Cardiac septum (tissue), 1 donor: ENCODE results near the gene TPCN2. TPM values are rescaled to one million over a fixed set of nuclear protein-coding genes. Genes with fewer than 3 reads are reported as not detected.
"Not testable (repeated sequence)": the region's sequence is repeated elsewhere in the genome, so short reads cannot be mapped to it uniquely, and the experiment has no call there.

Experiments
- DNase-seq: peaks from one replicate; pipeline ENCODE4 v3.0.0-alpha.2; 2020; ENCODE audit warnings: low spot score
- intact Hi-C: fragments of 100-400 bp; cut with DNase I; formaldehyde crosslinking; loops from one replicate; pipeline ENCODE4 v1.14.0; 2022
- total RNA-seq: library from RNA; stranded (reverse); fragmentation: NEBNext Ultra II Directional; extraction: Animal tissue kit (Norgen Biotek cat#: 25700); gene quantifications from one replicate; pipeline ENCODE4 v1.2.1, GENCODE V29; 2021
- donor health status: DM: no; HTN: no; CAD: no.

The TPCN2 gene
- total RNA-seq, 1 donor from 2014 or later: 12.5 TPM

DNA sequence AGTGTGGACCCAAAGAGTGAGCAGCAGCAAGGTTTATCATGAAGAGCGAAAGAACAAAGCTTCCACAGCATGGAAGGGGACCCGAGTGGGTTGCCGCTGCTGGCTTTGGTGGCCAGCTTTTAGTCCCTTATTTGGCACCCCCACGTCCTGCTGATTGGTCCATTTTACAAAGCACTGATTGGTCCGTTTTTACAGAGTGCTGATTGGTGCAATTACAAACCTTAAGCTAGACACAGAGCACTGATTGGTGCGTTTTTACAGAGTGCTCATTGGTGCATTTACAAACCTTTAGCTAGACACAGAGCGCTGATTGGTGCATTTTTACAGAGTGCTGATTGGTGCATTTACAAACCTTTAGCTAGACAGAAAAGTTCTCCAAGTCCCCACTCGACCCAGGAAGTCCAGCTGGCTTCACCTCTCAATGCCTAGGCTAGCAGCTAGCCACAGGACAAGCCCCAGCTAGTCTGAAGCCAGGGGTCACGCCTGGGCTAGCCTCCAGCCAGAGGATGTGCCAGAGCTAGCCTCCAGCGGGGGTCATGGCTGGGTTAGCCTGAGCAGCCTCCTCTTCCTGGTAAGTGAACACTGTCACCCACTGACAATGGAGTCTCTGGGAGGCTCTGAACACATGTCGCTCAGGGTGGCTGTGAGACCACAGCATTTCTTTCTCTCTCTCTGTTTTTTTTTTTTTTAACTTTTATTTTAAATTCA is 100.8 kb downstream of the TPCN2 start:
- intact Hi-C loops, DNase-seq: not testable (repeated sequence)

GRCh38 chr11:69150175-69150574 is 101.4 kb downstream of the TPCN2 start:
- intact Hi-C loops: no loop called here
- no peak for DNase-seq

DNA sequence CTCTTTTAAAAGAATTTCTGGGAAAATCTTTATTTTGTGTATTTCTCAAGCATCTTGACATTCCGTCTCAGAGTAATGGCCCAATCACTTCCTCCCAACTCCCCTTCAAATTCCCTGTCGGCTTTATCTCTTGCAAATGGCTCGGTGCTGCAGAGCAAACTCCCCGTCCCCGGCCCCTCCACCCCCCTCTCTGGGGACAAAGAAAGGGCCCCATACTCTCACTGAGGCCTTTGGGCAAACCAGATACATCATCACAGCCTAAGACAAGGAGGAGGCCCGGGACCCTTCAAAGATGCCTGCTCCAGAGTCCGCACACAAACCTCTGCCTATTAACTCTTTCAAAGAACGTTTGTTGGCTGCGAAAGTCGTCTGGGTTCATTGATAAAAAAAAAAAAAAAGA is 103.1 kb downstream of the TPCN2 start:
- DNase-seq: no peak
- intact Hi-C loops: no loop called here

DNA sequence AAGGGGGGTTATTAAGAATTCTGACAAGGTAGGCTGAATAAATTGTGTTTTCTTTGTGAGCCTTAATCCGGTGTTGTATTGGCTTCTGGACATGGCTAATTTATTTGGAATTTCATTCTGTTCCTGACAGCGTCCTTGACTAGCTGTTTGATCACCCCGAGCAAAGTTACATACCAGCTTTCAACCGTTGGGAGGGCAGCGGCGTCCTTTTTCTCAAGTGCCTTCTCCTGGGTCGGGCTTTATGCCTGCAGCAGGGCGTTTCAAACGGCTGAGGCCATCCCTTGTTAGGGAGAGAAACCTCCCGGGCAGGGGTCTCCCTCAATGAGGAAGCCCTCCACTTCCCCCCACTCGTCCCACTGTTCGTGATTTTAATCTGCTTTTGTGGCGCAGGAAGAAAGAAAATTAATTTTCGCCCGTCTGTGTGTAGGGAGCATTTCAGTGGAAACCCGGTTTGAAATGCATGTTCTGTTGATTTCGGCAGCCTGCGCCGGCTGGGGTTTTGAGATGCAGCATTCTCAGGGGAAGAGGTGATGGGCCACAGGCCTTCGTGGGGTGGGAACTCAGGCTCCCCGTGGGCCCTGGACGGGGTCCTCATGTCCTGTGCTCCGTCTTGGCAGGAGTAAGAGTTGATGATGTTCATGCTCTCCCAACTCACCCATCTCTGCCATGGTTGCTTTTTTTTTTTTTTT is 104.1 kb downstream of the TPCN2 start:
- no peak for DNase-seq
- intact Hi-C loops: no loop called here

- intact Hi-C loops: no loop called here
- DNase-seq: no peak
Observed at GRCh38 chr11:69153661-69154060, 104.9 kb downstream of the TPCN2 start.

- no peak for DNase-seq
- intact Hi-C loops: no loop called here
Observed at GRCh38 chr11:69154211-69154913, 105.6 kb downstream of the TPCN2 start.

- DNase-seq: no peak
- intact Hi-C loops: loop anchor here (5.0 kb wide), 1 partner anchor 487 kb away; the partner anchor contains the start of gene CCND1
Observed at GRCh38 chr11:69154938-69155301, 106.2 kb downstream of the TPCN2 start.

DNA sequence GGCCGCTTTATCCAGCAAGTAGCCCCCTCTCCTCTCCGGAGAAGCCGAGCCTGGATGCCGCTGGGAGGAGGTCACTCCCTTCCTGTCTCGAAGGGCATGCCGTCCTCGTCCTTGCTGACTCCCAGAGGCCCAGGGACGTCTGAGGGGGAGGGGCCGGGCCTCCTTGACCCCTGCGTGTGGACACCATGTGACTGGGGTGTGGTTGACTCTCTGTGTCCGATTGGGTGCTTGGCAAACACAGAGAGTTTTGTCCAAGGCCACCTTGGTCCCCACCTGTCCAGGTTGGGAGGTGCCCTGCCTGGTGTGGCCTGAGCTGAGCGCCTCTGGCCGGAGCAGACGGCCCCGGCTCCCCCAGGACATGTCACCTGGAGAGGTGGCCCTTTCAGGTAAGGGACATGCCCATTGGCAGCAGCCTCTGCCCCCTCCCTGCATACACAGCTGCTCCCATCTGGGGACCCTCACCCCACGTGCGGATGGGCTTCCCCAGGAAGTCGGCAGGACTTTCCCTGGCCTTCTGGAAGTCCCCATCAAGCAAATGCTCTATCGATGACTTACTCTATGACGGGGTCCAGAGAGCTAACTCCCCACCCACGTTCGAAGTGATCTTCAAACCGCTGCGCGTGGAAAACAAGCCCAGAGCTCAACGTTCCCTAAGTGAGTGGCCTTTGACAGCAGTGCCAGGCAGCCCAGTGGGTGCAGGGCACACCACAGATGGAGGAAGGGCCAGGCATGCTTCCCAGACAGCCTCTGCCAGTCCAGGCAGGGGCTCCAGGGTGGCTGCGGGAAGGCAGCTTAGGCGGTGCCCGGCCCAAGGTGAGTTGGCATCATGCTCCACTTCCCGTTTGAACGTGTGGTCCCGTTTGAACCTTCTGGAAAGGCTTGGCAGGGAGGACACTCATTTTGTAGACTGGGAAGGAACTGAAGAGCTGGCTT is 106.8 kb downstream of the TPCN2 start, which contains the start of gene SMIM38:
TSS of gene SMIM38 (plus strand) at position 634 of the 933 bp plus-strand sequence. CDS start 1,912 bp downstream, outside the sequence.
- DNase-seq: no peak
- intact Hi-C loops: loop anchor here (5.0 kb wide), 1 partner anchor 487 kb away; the partner anchor contains the start of gene CCND1

DNA sequence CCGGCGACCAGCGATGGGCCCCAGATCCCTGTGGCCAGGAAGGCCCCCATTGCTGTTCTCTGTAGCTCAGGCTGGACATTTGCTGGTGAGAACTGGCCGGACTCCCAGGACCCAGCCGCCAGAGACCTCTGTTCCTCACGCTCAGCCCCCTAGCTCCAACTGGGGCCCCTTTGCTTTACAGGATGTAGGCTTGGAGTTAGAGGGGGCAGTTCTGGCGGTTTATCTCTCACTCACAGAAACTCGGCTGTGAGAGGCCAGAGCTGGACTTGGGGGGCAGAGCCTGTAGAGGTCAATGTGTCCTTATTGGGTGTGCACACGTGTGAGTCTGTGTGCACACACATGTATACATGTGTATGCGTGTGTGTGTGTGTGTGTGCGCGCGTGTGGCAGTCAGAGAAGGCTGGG is 107.5 kb downstream of the TPCN2 start:
- intact Hi-C loops: loop anchor here (5.0 kb wide), 1 partner anchor 486 kb away; the partner anchor contains the start of gene CCND1
- DNase-seq: no peak

DNA sequence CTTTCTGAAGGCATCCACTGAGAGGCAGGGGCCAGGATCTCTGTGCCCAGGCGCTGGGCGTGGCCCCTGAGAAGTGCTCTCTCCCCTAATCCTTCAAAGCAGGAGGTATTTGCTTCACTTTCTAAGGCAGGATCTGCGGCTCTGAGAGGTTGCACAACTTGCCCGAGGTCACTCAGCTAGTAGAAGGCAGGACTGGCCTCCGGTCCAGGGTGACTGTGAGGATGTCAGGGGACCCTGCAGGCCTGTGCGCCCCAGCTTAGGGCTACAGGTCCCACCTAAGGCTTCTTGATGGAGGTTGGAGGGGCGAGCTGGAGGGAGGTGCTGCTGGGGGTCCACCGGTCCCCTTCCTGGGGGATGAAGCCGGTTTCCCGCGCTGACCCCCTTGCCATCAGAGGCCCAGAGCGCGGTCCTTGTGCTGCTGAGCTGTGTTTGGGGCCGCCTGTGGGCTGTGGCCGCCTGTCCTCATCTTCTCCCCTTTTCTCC is 108.0 kb downstream of the TPCN2 start:
- intact Hi-C loops: loop anchor here (5.0 kb wide), 1 partner anchor 486 kb away; the partner anchor contains the start of gene CCND1
- no peak for DNase-seq

DNA sequence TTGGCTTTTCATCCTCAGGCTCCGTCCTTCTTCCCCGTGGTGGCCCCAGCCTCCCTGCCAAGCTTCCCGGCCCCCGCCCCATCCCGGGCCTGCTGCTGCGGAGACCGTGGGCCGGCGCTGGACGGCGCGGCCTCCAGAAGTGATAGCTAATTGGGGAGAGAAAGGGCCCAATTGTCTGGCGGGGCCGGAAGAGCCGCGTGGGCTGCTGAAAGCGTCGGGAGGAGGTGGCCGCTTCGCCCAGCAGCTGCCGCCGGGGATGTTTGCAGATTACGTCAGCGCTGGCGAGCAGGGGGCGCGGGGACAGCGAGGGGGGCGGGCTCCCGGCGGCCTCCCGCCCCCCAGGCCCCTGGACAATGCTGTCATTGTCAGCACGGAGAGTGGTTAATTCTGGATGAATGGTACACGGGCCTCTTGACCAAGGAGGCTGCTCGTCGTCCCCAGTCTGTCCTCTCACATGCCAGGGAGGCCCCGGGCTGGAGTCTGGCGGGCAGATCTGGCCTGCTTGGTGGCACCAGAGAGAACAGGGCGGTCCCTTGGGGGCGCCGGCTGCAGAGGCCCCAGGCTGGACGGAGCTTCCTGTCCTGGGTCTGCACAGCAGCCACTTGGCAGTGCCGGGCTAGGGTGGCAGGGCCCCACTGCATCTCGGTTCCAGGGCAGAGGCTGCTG is 108.6 kb downstream of the TPCN2 start:
- no peak for DNase-seq
- intact Hi-C loops: loop anchor here (5.0 kb wide), 1 partner anchor 485 kb away; the partner anchor contains the start of gene CCND1

GRCh38 chr11:69157822-69158231 is 109.1 kb downstream of the TPCN2 start:
- intact Hi-C loops: loop anchor here (1.0 to 5.0 kb wide), 2 partner anchors 19 to 484 kb away; partner anchors contain the start of gene CCND1
- DNase-seq: no peak

GRCh38 chr11:69158301-69159149 is 109.8 kb downstream of the TPCN2 start:
- intact Hi-C loops: loop anchor here (1.0 to 5.0 kb wide), 2 partner anchors 19 to 484 kb away; partner anchors contain the start of gene CCND1
- DNase-seq: no peak

DNA sequence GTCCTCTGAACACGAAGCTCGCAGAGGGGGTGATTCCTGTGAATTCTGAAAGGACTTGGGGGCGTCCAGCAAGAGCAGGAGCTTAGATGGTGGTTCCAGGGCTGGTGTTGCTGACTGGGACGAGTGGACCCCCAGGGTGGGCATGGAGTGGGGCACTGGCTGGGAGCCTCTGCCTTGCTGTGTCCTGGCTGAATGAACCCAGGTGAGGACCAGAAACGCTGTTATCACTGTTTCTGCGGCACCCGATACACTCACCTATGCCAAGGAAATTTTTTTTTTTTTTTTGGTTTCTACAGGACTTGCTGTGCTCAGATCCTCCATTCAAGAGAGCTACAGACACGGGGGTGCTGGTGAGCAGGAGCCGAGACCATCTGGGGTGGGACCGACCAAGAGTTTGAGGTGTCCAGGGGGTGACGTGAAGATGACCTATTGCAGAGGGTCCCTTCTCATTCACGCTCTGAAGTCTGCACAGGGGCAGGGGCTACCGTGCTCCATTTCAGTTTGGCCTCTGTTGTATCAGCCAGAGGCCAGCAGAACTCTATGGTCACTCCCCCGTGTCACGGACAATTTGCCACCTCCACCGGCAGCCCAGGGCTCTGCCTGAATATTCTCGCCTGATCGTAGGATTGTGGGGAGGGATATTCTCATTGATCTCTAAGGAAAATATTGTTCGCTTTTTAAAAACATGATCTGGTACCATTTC is 110.6 kb downstream of the TPCN2 start:
- no peak for DNase-seq
- intact Hi-C loops: loop anchor here (5.0 kb wide), 1 partner anchor 483 kb away; the partner anchor contains the start of gene CCND1

GRCh38 chr11:69160296-69161116 is 111.8 kb downstream of the TPCN2 start:
- intact Hi-C loops: no loop called here
- DNase-seq: no peak

DNA sequence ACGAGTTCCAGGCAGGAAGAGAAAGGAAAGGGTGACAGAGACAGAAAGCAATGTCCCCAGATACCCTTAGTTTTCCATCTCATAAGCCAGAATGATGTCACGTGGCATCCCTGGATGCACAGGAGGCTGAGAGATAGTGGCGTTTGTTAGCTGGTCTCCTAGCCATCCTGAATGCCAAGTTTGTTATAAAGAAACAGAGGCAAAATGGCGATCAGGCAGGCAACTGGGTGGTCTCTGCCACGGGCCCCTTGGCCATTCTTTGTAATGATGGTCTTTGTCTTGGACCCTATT is 112.3 kb downstream of the TPCN2 start:
- intact Hi-C loops: no loop called here
- DNase-seq: no peak
